HPDE6-E6E7 (cell line): Measurements from ENCODE around the gene L1CAM.

ENCODE experiments used
- DNase-seq: peaks from one replicate; pipeline ENCODE4 v3.0.0; 2011; ENCODE audit warnings: missing footprints; ENCODE audit errors: extremely low spot score

Gene L1CAM

GRCh38 chrX:153878969-153879653 lies 6.9 kb downstream of the L1CAM start:
- no peak for DNase-seq

GRCh38 chrX:153878345-153878744 lies 7.6 kb downstream of the L1CAM start:
- DNase-seq, result no peak

- no peak for DNase-seq
These were observed 8.3 kb downstream of the L1CAM start for GRCh38 chrX:153877571-153878261.

- DNase-seq, result no peak
These were observed 9.9 kb downstream of the L1CAM start for GRCh38 chrX:153876112-153876491.

- peak; percentile 70 for DNase-seq
These were observed 10.4 kb downstream of the L1CAM start for GRCh38 chrX:153875391-153876111.

- no peak for DNase-seq
These were observed 11.4 kb downstream of the L1CAM start for GRCh38 chrX:153874366-153875125.

GRCh38 chrX:153874085-153874365 lies 11.9 kb downstream of the L1CAM start:
- DNase-seq, result no peak

- DNase-seq, result no peak
These were observed 12.5 kb downstream of the L1CAM start for GRCh38 chrX:153873282-153874084.

- no peak for DNase-seq
These were observed 13.8 kb downstream of the L1CAM start for GRCh38 chrX:153871946-153872878.

- no peak for DNase-seq
These were observed 14.5 kb downstream of the L1CAM start for GRCh38 chrX:153871451-153871850.

- DNase-seq, result no peak
These were observed 15.1 kb downstream of the L1CAM start for GRCh38 chrX:153870791-153871360.

GRCh38 chrX:153870288-153870690 lies 15.7 kb downstream of the L1CAM start:
- DNase-seq, result no peak

- no peak for DNase-seq
These were observed 16.3 kb downstream of the L1CAM start for GRCh38 chrX:153869473-153870287.

- no peak for DNase-seq
These were observed 17.1 kb downstream of the L1CAM start for GRCh38 chrX:153868576-153869472.

- no peak for DNase-seq
These were observed 18.3 kb downstream of the L1CAM start for GRCh38 chrX:153867671-153868070.

- DNase-seq, result no peak
These were observed 18.8 kb downstream of the L1CAM start for GRCh38 chrX:153867139-153867538.

GRCh38 chrX:153866302-153867019 lies 19.5 kb downstream of the L1CAM start:
- DNase-seq, result no peak
